HUES6 (cell line): Measurements from ENCODE around the gene EPN3.

Experiments used
- H3K27ac ChIP-seq: 2 replicates; pipeline ENCODE4 v1.7.0; 2013; ENCODE audit warnings: low read depth, mild to moderate bottlenecking, low read length, inconsistent platforms
- H3K27me3 ChIP-seq: 2 replicates; pipeline ENCODE4 v1.6.1; 2013; ENCODE audit warnings: low read length; ENCODE audit not compliant: control insufficient read depth, insufficient read depth
- H3K36me3 ChIP-seq: 2 replicates; pipeline ENCODE4 v1.6.1; 2013; ENCODE audit warnings: low read length; ENCODE audit not compliant: control insufficient read depth, insufficient read depth
- H3K4me1 ChIP-seq: 2 replicates; pipeline ENCODE4 v1.6.1; 2013; ENCODE audit warnings: low read length; ENCODE audit not compliant: control insufficient read depth, insufficient read depth
- H3K4me3 ChIP-seq: 2 replicates; pipeline ENCODE4 v1.5.1; 2013; ENCODE audit warnings: low read depth, low read length
- H3K9ac ChIP-seq: one replicate; pipeline ENCODE4 v1.6.1; 2013; ENCODE audit warnings: mild to moderate bottlenecking, low read length
- H3K9me3 ChIP-seq: 2 replicates; pipeline ENCODE4 v1.6.1; 2013; ENCODE audit warnings: low read depth, low read length; ENCODE audit not compliant: control insufficient read depth, insufficient read depth

EPN3 gene

DNA sequence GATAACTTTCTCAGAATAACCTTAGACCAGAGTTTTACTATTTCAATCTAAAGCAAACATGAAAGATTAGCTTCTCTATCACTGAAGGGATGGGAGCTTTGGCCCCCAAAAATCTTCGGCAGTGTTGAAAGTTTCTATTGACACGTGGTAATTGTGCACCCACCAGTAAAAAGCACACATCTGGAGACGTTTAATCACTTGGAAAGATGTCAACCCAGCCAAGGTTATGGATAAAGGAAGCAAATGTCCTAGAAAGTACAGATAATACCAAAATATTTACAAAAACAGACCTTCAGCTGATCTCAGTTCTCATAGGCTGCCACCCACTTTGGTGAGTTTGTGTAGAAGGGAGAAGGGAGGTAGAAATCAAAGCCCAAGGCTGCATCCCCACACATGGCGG is 19.0 kb upstream of the EPN3 start:
- Histone ChIP-seq H3K27me3 (0 out of 2 replicates have a peak, but pooled peaks cover 3% of the 10 kb centered on the region), H3K4me1 (peaks cover 17% of the 10 kb centered on the region), H3K27ac (no peak overlapping the region), H3K9ac (no peak overlapping the region), H3K4me3 (no peak overlapping the region), H3K36me3 (no peaks in the 10 kb centered on the region), H3K9me3 (no peaks in the 10 kb centered on the region)

GRCh38 chr17:50514388-50514787 is 18.1 kb upstream of the EPN3 start:
- H3K27ac ChIP-seq, result no peak overlapping the region
- no peaks in the 10 kb centered on the region for H3K9me3 ChIP-seq
- no peak overlapping the region for H3K9ac ChIP-seq
- no peaks in the 10 kb centered on the region for H3K27me3 ChIP-seq
- H3K36me3 ChIP-seq, result no peaks in the 10 kb centered on the region
- no peak overlapping the region for H3K4me3 ChIP-seq
- H3K4me1 ChIP-seq, result peaks cover 14% of the 10 kb centered on the region; the same call in 1 of the 2 replicates

DNA sequence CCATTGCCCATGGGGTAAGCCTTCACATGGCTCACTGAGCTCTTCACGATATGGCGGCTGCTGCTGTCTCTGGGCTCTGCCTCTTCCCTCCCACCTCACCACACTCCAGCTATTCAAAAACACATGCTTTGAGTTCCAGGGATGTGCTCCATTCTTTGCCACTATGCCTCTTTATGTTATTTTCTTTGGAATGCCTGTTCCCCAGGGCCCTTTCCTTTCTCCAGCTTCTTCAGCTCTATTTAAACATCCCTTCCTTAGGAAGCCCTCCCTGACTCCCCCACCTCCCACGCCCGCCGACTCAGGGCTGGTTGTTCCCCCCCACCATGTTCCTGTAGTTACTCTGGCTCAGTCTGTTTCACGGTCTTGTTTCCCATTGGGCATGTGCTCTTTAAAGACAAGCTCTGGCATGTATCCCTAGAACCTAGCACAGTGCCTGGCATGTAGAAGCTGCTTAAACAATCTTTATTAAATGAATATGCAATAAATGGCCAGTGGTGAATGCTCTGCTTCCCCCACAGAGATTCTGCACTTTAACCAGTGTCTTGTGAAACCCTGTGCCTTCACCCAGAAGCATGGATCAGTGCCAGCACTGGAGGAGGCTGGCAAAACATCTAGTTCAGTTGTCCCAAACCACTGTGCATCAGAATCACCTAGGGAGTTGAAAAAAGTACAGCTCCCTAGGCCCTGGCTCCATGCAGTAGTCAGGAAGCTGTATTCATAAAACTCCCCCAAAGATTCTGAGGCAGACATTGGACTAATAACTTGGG is 17.4 kb upstream of the EPN3 start:
- Histone ChIP-seq H3K4me3 (no peak overlapping the region), H3K4me1 (peaks cover 14% of the 10 kb centered on the region; the same call in 1 of the 2 replicates), H3K27ac (no peak overlapping the region), H3K27me3 (no peaks in the 10 kb centered on the region), H3K9ac (no peak overlapping the region), H3K36me3 (no peaks in the 10 kb centered on the region), H3K9me3 (no peaks in the 10 kb centered on the region)

DNA sequence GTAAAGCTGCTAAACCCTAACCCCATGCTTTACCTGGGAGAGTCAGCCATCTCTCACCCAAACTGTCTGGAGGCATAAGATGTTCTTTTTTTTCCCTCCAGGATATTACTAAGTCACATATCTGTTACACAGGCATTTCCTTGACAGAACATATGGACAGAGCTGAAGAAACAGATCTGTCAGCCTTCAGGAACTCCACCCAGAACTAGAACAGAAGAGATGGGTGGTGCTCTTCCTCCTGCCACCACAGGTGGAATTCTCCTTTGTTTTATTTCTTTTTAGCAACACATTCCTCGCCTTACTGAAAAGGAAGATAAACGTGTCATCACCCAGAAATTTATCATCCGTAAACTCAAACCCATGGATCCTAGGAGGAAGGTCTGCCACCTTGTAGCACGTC is 15.5 kb upstream of the EPN3 start:
- Histone ChIP-seq H3K4me1 (peaks cover 11% of the 10 kb centered on the region; the same call in 1 of the 2 replicates), H3K4me3 (no peak overlapping the region), H3K9ac (no peak overlapping the region), H3K36me3 (no peaks in the 10 kb centered on the region), H3K27me3 (no peaks in the 10 kb centered on the region), H3K27ac (no peak overlapping the region), H3K9me3 (no peaks in the 10 kb centered on the region)

DNA sequence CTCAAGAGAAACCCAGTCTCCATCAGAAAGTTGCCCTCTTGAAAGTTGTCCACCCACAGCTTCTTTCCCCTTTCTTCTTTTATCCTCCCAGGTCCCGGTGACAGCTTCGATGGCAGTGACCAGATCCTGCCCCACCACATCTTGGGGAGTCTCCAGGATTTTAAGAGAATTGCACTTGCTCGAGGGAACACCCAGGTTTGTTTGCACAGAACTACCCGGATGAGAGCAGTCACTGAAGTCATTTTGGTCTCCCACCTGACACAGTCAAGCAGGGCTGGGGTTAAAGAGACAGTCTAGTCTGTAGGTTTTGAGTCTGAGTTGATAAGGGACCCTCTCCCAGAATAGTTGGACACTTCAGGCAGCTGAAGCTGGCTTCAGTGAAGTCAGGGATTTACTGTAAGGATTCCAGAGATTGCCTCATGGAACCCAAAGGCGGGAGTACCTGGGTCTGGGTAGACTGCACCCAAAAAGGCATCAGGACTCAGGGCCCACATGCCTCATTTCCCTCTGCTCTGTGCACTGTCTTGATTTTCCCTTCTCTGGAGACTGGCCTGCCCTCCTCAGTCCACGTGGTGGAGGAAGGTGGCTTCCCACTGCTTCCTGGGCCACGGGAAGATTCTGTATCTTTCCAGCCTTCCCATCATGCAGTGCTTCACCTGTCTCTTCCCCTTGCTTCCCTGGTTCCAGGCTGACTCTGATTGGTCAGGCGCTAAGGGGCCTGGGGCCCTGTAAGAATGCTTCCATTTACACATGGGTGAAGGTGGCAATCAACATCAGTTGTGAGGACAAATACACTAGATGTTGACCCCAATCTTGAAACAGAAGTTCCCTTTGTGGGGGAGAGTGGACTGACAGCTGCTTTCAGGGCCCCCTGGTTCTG is 14.8 kb upstream of the EPN3 start:
- no peaks in the 10 kb centered on the region for H3K36me3 ChIP-seq
- no peaks in the 10 kb centered on the region for H3K9me3 ChIP-seq
- H3K9ac ChIP-seq, result no peak overlapping the region
- peaks cover 11% of the 10 kb centered on the region for H3K4me1 ChIP-seq
- no peak overlapping the region for H3K27ac ChIP-seq
- H3K4me3 ChIP-seq, result no peak overlapping the region
- H3K27me3 ChIP-seq, result no peaks in the 10 kb centered on the region

DNA sequence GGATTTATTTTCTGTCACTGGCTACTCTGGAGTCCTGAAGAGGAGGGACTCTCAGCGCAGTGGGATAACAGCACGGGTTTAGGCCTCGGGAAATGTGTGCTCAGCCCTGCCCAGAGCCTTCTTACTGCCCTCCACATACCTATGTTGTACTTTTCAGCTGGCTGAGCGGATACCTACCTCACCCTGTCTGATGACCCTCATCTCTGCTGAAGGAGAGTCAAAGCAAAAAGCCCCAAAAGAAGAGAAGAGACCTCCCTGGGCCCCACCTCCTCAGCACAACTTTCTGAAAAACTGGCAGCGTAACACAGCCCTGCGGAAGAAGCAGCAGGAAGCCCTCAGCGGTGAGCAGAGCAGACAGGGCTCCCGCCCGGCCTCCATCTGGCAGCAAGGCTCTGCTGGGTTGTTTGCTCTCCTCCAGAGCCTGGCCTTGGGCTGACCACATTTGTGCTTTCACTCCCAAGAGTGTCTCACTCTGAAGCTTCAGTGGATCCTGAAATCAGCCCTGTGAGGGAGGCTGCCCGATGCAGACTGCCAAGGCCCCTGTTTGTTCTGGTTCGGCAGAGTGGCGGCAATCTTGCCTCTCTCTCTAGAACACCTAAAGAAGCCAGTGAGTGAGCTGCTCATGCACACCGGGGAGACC is 14.0 kb upstream of the EPN3 start:
- Histone ChIP-seq H3K9ac (no peak overlapping the region), H3K36me3 (no peaks in the 10 kb centered on the region), H3K9me3 (no peaks in the 10 kb centered on the region), H3K27ac (no peak overlapping the region), H3K4me3 (no peak overlapping the region), H3K27me3 (no peaks in the 10 kb centered on the region), H3K4me1 (peaks cover 11% of the 10 kb centered on the region)

- H3K27ac ChIP-seq, result no peak overlapping the region
- H3K4me3 ChIP-seq, result no peak overlapping the region
- H3K9ac ChIP-seq, result no peak overlapping the region
- no peaks in the 10 kb centered on the region for H3K27me3 ChIP-seq
- H3K36me3 ChIP-seq, result no peaks in the 10 kb centered on the region
- no peaks in the 10 kb centered on the region for H3K9me3 ChIP-seq
- peaks cover 11% of the 10 kb centered on the region for H3K4me1 ChIP-seq
These were observed 13.2 kb upstream of the EPN3 start for GRCh38 chr17:50519141-50519834.

DNA sequence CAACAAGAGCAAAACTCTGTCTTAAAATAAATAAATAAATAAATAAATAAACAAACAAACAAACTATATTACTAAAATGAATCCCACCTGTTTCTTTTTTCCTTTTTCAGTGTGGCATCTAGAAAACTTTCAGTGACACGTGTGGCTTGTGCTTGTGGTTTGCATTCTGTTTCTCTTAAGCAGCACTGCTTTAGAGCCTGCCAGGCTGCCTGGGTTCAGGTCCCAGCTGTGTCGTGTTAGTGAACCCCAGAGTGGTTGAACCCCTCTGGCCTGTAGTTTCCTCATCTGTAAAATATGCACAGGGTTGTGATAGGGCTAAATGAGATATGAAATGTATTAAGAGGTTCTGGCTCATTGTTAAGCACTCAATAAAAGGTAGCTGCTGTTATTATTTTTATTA is 12.1 kb upstream of the EPN3 start:
- H3K4me3 ChIP-seq, result no peak overlapping the region
- no peaks in the 10 kb centered on the region for H3K27me3 ChIP-seq
- H3K4me1 ChIP-seq, result peaks cover 6% of the 10 kb centered on the region; the same call in 1 of the 2 replicates
- no peaks in the 10 kb centered on the region for H3K36me3 ChIP-seq
- H3K9ac ChIP-seq, result no peak overlapping the region
- H3K9me3 ChIP-seq, result no peaks in the 10 kb centered on the region
- no peak overlapping the region for H3K27ac ChIP-seq

GRCh38 chr17:50521514-50521913 is 11.0 kb upstream of the EPN3 start:
- Histone ChIP-seq H3K27ac (no peak overlapping the region), H3K4me3 (no peak overlapping the region), H3K27me3 (no peaks in the 10 kb centered on the region), H3K9me3 (no peaks in the 10 kb centered on the region), H3K9ac (no peak overlapping the region), H3K4me1 (peaks cover 6% of the 10 kb centered on the region; the same call in 1 of the 2 replicates), H3K36me3 (no peaks in the 10 kb centered on the region)

GRCh38 chr17:50522766-50523165 is 9.8 kb upstream of the EPN3 start:
- H3K4me3 ChIP-seq, result no peak overlapping the region
- no peak overlapping the region for H3K27ac ChIP-seq
- H3K9me3 ChIP-seq, result no peaks in the 10 kb centered on the region
- no peak overlapping the region for H3K9ac ChIP-seq
- no peaks in the 10 kb centered on the region for H3K36me3 ChIP-seq
- peaks cover 6% of the 10 kb centered on the region; the same call in 1 of the 2 replicates for H3K4me1 ChIP-seq
- H3K27me3 ChIP-seq, result no peaks in the 10 kb centered on the region
